ENCODE measurements around the gene SMG7.

SMG7 gene

DNA sequence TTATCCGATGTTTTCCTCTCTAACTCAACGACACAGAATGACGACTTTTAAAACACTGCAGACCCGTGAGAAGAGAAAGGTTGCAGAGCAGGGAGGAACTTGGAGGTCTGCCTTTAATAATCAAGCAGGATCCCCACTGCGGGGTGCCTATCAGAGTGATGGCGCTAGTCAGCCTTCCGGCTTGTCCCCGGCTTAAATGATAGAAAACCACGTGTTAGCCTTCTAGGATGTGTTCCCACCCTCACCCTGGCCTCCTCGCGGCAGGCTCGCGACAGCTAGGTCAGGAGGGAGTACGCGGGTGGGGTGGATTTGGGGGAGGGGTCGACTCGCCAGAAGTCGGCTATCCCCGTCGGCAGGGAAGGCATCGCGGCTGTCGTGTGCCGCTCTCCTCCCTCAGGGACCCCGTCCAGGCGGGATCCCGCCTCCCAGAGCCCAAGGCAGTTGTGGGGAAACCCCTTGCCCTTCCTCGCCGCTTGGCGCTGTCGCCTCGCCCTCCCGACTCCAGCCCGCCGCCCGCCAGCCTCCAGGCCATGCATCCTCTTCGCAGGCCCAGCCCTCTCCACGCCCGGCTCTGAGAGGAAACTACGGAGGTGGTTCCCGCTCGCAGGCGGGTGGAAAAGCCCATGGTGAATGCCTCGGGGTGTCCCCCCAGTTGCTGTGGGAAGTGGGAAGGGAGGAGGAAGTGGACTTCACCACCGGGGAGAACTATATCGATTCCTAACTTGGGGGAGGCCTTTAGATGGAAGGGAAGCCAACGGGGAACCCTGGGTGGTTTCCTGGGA is 1.1 kb upstream of the SMG7 start:
- DNase-seq = peak; percentile 95

DNA sequence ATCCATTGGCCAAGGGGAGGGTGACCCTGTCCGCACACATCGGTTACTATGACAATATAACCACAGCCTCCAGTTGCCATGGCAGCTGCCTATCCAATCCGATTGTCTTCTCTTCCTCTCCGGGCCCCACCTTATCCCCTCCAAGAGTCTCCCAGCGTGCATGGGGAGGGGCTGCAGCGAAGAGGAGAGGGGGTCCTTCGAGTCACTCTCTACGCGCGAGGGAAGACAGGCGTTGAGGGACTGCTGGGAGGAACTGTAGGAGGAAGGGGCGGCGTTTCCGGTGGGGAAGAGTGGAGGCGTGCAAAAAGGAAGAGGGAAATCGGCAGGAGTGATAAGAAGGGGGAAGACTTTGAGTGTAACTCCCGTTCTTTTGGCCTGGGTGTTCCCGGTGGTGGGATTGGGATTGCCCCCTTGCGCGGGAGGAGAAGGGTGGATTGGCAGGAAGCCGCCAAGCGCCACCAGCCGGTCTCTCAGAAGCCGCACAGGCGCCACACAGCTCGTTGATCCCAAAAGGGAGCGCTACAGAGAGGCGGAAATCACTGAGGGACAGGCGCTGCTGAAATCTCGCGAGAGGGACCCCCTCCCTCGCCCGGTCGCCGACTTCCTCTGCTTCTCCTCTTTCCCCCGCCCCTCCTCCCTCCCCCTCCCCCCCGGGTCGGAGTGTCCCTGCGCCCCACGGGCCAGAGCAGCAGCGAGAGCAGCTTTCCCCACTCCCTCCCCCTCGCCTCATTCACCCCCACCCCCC is 384 bp upstream of the SMG7 start:
- DNase-seq = peak; percentile 99

DNA sequence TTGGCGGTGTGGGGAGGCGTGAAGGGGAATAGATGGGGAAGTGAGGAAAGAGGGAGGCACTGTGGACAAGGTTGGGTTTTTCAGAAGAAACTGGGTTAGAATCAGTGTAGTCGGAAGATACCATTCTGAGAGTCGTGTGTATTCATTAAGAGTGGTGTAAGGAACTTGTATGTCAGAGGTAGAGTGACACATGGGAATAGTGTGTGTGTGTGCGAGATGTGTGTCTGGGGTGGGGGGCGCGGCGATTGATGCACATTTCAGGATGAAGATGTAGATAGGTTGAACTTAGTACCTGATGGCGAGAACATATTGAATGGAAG is 878 bp downstream of the SMG7 start:
- DNase-seq = no peak

DNA sequence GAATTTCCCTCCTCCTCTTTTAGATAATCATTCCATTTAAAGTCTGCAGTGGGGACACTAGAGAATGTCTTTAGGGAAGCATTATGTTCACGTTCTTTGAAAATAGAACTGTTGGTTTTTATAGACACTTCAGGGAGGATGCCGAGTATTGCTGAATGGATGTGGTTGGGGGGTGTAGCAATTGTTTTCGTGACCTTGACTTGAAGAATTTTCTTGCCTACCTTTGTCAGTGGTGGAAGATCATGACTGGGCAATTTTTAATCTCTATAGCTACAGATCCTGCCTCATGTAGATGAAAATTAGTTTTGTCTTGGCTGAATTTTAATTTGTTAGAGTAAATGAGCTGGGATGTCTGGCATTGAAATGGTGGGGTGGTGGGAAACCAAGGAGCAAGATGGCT is 3.8 kb downstream of the SMG7 start:
- no peak for DNase-seq

DNA sequence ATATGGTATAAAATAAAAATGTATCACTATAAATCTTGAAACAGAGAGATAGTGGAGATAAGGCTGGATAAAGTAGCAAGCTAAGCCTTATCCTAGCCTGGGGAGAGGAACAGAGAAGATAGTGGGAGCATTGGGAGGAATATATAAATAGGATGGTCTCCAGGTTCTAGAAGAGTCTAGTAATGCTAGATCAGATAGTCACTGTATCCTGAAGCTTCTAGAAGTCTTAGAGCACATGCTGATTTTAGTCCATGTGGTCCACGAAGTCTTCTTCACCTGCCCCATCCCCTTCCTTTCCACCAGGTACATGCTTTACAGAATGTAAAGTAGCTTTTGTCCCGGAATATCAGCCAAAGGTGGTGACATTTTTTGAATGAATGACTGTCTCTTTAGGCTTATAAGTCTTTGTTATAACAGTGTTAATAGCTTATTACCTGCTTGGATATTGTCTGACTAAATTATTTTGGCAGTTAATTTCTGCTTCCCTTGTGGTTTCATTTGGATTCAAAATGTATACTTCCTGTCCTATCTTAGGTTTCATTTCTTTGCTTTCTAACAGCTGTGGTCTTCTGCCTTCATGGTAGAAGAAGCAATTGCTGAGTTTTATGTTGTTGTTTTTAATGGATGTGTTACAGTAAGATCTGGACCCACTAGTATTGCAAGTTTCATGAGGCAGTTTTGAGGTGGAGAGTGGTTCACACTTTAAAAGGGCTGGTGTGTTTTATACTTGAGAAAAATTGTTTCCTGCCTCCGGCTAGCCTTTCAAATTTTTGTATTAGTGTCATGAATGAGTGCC is 5.9 kb downstream of the SMG7 start:
- DNase-seq = no peak

DNA sequence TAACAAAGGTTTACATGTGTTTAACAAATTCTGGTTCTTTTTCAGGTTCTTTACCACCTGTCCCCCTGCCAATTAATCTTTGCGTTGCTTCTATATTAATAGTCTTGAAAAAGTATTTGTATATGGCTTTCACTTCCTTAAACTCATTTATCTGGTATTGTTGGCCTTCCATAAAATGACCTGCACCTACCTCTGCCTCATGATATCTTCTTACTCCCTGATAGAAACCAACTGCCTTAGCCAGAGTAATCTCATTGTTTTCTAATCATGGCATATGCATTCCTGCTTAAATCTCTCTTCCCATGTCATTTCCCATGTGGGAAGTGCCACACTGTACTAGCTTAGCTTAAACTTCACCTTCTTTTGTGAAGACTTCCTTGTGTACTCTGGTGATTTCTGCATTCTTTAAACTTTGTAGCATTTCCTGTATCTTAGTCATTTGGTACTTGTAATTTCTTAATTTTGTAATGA is 8.7 kb downstream of the SMG7 start:
- DNase-seq = no peak

DNA sequence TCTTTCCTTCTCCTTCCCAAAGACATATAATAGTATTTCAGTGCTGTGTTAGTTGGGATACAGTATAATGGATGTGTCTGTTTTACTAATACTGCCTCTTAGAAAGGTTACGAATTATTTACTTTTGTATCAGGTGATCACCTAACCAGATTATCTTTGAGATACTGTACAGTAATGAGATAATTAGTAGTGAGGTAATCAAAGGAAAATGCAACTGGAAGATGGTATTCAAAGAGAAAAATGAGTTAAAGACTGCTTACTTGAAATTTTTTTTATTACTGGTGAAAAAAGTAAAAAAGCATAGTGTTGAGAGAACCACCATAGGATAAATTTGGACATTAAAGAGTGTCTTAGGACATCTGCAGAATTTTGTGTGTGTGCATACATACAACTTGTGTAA is 10.9 kb downstream of the SMG7 start:
- no peak for DNase-seq

DNA sequence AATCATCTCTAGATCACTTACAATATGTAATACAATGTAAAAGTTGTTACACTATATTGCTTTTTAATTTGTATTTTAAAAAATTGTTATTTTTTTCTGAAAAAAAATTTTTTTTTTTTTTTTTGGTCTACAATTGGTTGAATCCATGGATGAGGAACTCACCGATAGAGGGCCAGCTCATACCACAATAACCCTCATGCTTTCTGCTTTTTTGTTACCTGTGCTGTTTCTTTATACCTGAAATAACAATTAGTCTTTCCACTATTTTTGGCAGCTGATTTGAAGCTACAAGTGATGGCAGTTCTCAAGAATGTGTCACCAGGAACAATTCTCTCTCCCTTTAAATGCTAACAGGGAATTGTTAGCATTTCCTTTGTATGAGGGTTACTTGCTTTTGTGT is 12.0 kb downstream of the SMG7 start:
- DNase-seq = no peak

DNA sequence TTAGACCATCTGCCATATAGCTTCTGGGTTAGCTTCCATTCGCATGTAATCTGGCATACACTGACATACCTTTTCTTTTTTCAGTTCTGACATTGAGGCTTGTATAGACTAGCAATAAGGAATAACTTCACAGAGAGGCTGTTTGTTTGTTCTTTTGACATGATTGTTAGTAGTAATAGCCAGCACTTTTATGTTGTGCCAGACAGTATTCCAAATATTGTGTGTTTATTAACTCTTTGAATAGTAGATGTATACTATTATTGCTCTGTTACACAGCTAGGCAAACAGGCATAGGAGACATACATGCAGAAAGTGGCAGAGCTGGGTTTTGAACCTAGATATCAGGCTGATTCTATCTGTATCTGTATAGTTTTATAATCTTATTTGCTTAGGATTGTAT is 12.6 kb downstream of the SMG7 start:
- DNase-seq = no peak

DNA sequence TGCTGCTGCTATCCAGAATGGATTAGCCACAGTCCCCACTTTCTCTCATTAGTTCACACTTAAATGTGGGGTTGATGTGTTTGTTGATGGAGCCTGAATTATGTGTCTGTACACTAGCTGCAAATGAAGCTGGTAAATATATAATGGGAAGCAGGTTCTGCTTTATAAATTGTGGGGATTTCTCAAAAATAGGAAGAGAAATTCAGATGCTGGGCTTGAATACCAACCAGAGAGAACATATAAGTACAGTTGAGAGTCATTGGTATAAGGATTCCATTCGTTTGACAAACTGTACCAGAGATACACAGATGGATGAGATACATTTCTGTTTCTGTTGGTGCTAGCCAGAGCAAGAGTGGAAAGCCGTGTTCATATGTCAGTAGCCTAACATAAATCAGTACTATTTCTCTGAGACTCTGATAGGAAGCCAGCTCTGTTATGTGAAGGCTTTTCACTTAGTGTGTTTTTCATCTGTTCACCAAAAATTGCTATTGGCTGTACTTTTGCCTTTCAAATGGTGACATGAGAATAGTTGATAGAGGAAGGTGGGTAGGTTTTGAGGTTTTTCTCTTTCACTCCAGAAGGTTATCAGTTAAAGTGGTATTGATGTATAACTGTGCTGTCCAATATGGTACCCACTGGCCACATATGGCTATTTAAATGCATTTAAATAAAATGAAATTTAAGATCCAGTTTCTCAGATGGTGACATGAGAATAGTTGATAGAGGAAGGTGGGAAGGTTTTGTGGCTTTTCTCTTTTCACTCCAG is 15.6 kb downstream of the SMG7 start:
- DNase-seq = no peak

DNA sequence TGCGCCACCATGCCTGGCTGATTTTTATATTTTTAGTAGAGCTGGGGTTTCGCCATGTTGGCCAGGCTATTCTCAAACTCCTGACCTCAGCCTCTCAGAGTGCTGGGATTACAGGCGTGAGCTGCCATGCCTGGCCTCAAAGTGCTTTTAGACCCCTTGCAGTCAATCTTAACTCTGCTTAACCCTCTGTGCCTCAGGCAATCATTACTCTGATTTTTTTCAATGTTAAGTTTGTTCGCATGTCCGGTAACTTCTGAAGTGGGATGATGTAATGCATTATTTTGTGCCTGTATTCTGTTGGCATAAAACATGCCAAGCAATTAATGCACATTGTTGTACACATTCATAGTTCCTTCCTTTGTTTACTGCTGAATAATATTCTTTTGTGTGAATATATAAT is 18.6 kb downstream of the SMG7 start:
- DNase-seq = no peak

DNA sequence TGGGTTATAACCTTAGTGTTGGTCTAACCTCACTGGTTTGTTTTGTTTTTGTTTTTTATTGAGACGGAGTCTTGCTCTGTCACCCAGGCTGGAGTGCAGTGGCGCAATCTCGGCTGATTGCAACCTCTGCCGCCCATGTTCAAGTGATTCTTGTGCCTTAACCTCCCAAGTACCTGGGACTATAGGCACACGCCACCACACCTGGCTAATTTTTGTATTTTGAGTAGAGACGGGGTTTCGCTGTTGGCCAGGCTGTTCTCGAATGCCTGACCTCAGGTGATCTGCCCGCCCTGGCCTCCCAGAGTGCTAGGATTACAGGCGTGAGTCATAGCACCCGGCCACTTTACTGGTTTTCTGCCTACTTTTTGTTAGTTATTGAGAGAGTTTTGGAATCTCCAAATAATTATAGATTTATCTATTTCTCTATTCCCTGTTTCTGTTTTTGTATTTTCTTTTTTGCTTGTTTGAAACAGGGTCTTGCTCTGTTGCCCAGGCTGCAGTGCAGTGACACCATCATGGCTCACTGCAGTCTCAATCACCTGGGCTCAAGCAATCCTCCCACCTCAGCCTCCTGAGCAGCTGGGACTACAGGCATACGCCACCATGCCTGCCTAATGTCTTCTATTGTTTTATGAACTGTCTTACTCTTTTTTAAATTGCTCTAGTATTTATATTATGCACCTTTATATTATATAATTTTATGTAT is 21.4 kb downstream of the SMG7 start:
- no peak for DNase-seq

DNA sequence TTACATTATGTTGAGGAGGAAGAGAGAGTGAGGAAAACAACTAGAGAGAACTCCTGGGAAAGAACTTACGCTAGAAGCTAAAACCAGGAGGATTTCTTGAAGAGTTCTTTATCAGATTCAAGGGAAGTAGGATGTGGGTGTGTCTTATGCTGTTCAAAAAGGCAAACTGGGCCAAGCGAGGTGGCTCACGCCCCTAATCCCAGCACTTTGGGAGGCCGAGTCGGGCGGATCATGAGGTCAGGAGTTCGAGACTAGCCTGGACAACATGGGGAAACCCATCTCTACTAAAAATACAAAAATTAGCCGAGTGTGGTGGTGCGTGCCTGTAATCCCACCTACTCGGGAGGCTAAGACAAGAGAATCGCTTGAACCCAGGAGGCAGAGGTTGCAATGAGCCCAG is 23.1 kb downstream of the SMG7 start:
- no peak for DNase-seq

DNA sequence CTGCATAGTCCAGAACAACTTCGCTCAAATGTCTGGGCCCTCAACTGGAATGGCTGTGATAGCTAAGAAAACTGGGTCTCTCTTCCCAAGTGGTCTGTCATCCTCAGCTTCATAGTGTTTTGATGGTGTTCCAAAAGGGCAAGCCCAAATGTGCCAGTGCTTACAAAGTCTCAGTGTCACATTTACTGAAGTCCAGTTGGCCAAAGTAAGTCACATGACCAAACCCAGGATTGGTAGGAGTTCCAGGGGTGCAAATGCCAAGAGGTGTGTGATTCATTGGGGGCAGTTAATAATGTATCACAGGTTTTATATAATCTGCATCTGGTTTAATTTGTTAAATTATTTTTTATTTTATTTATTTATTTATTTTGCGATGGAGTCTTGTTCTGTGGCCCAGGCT is 24.9 kb downstream of the SMG7 start:
- DNase-seq = no peak

DNA sequence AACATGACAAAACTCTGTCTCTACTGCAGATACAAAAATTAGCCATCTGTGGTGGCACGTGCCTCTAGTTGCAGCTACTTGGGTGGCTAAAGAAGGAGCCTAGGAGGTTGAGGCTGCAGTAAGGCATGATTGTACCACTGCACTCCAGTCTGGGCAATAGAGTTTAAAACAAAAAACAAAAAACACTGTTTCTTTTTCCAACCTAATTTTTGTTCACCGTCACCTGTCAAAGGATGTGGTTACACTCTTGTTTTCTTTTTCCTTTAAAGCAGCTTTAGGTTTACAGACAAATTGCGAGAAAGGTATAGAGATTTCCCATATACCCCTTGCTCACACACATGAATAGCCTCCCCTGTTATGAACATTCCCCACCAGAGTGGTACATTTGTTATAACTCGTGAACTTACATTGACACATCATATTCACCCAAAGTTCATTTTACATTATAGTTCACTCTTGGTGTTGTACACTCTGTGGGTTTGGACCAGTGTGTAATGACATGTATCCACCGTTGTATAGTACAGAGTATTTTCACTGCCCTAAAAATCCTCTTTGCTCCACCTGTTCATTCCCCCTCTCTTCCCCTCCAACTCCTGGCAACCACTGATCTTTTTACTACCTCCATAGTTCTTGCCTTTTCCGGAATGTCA is 26.2 kb downstream of the SMG7 start:
- no peak for DNase-seq

DNA sequence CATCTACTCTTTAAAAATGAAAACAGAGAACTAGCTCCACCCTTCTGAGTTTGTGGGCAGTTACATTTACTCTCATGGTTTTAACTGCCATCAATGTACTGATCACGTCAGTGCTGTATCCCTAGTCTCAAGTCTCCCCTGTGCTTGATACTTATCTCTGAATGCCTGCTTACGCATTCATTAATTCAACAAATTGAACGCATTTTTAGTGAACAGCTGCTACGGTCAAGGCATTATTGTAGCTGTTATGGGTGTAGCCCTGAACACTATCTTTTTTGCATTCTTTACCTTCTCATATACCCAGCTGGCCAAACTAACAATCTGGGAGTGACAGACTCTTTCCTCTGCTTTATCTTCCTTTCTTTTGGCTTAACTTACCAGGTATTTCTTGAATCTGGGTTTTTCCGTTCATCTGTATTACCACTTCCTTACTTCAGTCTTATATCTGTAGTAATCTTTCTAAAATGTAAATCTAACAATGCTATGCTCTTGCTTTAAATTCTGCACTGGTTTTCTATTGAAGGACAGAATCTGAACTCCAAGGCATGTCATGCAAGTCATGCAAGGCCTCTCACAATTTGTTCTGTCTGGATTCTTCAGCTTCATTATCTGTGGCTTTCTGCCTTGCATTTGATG is 33.3 kb downstream of the SMG7 start:
- DNase-seq = no peak

DNA sequence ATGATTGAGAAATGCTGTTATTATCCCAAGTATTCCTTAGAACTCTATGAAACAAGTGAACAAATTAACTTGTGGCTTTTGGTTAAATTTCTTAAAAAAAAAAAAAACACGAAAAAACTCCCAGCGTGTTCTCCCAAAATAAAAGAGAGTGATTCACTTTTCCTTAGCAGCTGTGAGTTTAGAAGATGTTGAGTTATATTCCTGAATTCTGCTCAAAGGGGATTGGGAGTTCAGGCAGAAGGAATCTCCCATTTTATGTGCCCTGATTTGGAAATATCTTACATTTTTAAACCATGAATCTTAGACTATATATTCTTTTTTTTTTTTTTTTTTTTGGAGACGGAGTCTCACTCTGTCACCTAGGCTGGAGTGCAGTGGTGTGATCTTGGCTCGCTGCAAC is 34.3 kb downstream of the SMG7 start:
- no peak for DNase-seq

DNA sequence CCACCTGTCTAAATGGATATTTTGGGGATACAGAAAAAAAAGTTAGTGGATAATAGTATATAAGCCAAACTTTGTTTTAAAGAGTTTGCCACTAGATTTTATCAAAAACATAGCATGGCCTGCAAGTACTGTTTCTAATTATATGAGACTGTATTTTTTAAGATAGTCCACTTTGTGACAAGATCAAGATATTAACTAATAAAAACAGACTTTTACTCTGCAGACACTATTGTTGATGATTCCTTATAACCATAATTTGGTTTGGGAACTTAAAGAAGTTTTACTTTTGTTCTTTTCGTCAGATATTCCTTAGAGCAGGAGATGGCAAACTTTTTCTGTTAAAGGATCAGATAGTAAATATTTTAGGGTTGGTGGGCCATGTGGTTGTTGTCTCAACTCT is 36.4 kb downstream of the SMG7 start:
- no peak for DNase-seq

DNA sequence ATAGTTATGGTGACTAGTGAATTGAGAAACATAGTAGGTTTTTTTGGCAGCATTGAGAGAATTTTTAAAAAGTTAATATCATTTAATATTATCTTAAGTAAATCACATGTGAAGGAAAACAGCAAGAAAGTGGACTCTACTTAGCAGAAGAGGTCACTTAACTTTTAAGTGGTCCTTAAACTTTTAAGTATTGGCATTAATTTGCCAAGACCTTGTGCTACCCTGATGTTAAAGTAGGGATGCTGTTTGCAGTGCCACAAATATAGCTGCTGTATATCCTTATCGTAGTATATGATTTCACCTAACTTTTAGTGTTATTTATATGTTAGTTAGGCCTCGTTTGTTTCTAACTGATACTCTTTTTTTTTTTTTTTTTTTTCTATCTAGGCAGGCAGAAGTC is 40.2 kb downstream of the SMG7 start:
- no peak for DNase-seq

DNA sequence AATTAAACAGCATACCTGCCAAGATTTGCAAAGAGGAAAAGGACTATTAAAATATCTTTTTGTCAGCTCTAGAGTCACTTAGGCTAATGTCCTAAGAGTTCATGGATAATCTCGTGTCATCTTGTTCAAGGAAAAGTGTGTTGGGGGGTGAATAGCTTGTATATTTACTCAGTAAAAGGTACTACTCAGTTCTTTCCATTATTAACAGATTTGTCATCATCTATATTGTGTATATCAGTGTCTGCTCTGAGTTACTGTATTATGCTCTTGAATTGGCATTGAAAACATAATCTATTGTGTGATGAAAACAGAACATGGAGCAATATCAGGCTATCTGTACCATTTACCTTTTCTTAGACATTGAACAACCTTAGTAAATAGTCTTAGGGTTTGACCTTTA is 41.9 kb downstream of the SMG7 start:
- DNase-seq = no peak

DNA sequence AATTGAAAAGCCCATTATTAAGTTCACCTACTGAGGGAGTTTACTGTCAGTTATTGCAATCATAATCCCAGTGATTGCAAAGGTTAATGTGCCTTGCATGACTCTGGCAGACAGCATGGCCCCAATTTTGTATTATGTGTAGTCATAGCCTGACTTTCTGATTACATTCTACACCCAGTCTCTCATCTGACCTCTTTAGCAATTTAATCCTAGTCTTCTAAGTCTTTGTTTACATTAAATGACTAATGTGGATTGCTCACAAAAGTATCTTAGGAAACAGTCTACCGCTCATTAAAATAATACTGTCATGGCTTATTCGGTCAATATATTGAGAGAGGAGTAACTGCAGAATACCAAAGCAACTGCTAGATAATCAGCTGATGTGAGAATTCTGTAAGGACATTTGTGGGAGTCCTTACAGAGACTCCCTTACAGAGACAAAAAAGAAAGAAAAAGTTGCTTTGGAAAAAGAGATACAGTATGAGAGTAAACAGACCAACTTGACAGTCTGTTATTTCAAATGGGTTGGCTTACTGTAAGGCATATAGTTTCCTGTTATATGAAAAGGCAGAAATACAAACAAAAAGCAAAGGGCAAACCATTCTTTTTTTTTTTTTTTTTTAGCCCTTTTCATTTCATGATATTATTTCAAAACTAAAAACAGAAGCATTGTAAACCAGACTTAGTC is 42.8 kb downstream of the SMG7 start:
- DNase-seq = peak; percentile 4
